GM23338 (cell line): ENCODE results near the gene SPCS2. TPM values are rescaled to one million over a fixed set of nuclear protein-coding genes. Genes with fewer than 3 reads are reported as not detected.

ENCODE experiments used
- ATAC-seq: fragments of 200-7000 bp; cut with Tn5 transposase; 3 replicates; pipeline ENCODE4 v1.9.1; 2020
- DNase-seq: peaks from one replicate; pipeline ENCODE4 v3.0.0-alpha.2; 2015; ENCODE audit warnings: low spot score
- H2AFZ ChIP-seq: fragments of 200-600 bp; sonication (generic); 2 replicates; pipeline ENCODE4 v1.8.0; 2016; ENCODE audit warnings: antibody characterized with exemption, mild to moderate bottlenecking, moderate library complexity
- H3F3A ChIP-seq: fragments of 200-600 bp; sonication (generic); replicated peaks from 2 replicates; pipeline ENCODE4 v1.8.0; 2017; ENCODE audit warnings: antibody characterized with exemption, mixed run types, low read depth
- H3K27ac ChIP-seq: fragments of 200-600 bp; sonication (generic); 2 replicates; pipeline ENCODE4 v1.6.1; 2016; ENCODE audit warnings: low read depth
- H3K27me3 ChIP-seq: fragments of 200-600 bp; sonication (generic); 2 replicates; pipeline ENCODE4 v1.8.0; 2016; ENCODE audit warnings: mild to moderate bottlenecking, mixed run types, moderate library complexity; ENCODE audit not compliant: insufficient read depth
- H3K36me3 ChIP-seq: fragments of 200-600 bp; sonication (generic); 2 replicates; pipeline ENCODE4 v1.8.0; 2016; ENCODE audit warnings: mild to moderate bottlenecking; ENCODE audit not compliant: insufficient read depth
- H3K4me1 ChIP-seq: fragments of 200-600 bp; sonication (generic); 2 replicates; pipeline ENCODE4 v1.8.0; 2016; ENCODE audit warnings: mild to moderate bottlenecking, moderate library complexity; ENCODE audit not compliant: insufficient read depth
- H3K4me2 ChIP-seq: fragments of 200-600 bp; sonication (generic); 2 replicates; pipeline ENCODE4 v1.7.1; 2017; ENCODE audit warnings: mixed run types
- H3K4me3 ChIP-seq: fragments of 200-600 bp; sonication (generic); 2 replicates; pipeline ENCODE4 v1.6.1; 2016; ENCODE audit warnings: mixed run types
- H3K79me2 ChIP-seq: fragments of 200-600 bp; sonication (generic); replicated peaks from 2 replicates; pipeline ENCODE4 v1.8.0; 2017; ENCODE audit warnings: mild to moderate bottlenecking; ENCODE audit not compliant: insufficient read depth
- H3K9me2 ChIP-seq: fragments of 200-600 bp; sonication (generic); 2 replicates; pipeline ENCODE4 v1.8.0; 2017; ENCODE audit not compliant: insufficient read depth
- H4K20me1 ChIP-seq: fragments of 200-600 bp; sonication (generic); replicated peaks from 2 replicates; pipeline ENCODE4 v1.8.0; 2017; ENCODE audit warnings: mild to moderate bottlenecking; ENCODE audit not compliant: insufficient read depth
- H3K27ac Mint-ChIP-seq: 2 replicates; pipeline ENCODE4 v1.8.0; 2020; ENCODE audit warnings: inconsistent platforms, mild to moderate bottlenecking, moderate library complexity, mixed read lengths
- H3K27me3 Mint-ChIP-seq: 3 replicates; pipeline ENCODE4 v1.8.0; 2022; ENCODE audit warnings: low read depth, mild to moderate bottlenecking, moderate library complexity, mixed read lengths, inconsistent platforms; ENCODE audit not compliant: insufficient read depth, poor library complexity
- H3K36me3 Mint-ChIP-seq: 3 replicates; pipeline ENCODE4 v1.8.0; 2021; ENCODE audit warnings: low read depth, mild to moderate bottlenecking, inconsistent platforms, moderate library complexity, mixed read lengths
- H3K4me1 Mint-ChIP-seq: 3 replicates; pipeline ENCODE4 v1.8.0; 2020; ENCODE audit warnings: mild to moderate bottlenecking, inconsistent platforms, mixed read lengths
- H3K4me3 Mint-ChIP-seq: 3 replicates; pipeline ENCODE4 v1.8.0; 2021; ENCODE audit warnings: moderate library complexity, mild to moderate bottlenecking, inconsistent platforms, mixed read lengths
- H3K9me3 Mint-ChIP-seq: 3 replicates; pipeline ENCODE4 v1.8.0; 2020; ENCODE audit warnings: moderate library complexity, mild to moderate bottlenecking, inconsistent platforms, mixed read lengths
- CREB1 ChIP-seq: fragments of 250-450 bp; sonication (Bioruptor Pico); IDR thresholded peaks from 2 replicates; pipeline ENCODE4 v1.5.0; 2020; ENCODE audit warnings: low read depth, mild to moderate bottlenecking, moderate library complexity
- CTCF ChIP-seq, 2 experiments: fragments of 200-600 bp in 1 of 2; sonication (generic) in 1 of 2; conservative IDR thresholded peaks; 2 replicates each; pipeline versions ENCODE4 v1.5.1 to v1.6.1; 2016 to 2017; ENCODE audit warnings: antibody characterized with exemption in 2 of 2, low read depth in 2 of 2, mild to moderate bottlenecking in 2 of 2, moderate library complexity in 1 of 2
- ETS1 ChIP-seq: IDR thresholded peaks from 2 replicates; pipeline ENCODE4 v1.6.1; 2016; ENCODE audit warnings: antibody characterized with exemption
- EZH2 ChIP-seq: fragments of 200-600 bp; sonication (generic); IDR thresholded peaks from one replicate; pipeline ENCODE4 v1.8.0; 2017; ENCODE audit warnings: antibody characterized with exemption, mild to moderate bottlenecking, low read depth; ENCODE audit not compliant: unreplicated experiment
- EZH2phosphoT487 ChIP-seq: fragments of 200-600 bp; sonication (generic); IDR thresholded peaks from one replicate; pipeline ENCODE4 v1.8.1; 2018; ENCODE audit warnings: antibody characterized with exemption; ENCODE audit not compliant: unreplicated experiment
- JUNB ChIP-seq: IDR thresholded peaks from one replicate; pipeline ENCODE4 v1.6.1; 2016; ENCODE audit warnings: antibody characterized with exemption; ENCODE audit not compliant: unreplicated experiment
- NANOG ChIP-seq: IDR thresholded peaks from 2 replicates; pipeline ENCODE4 v1.6.1; 2016; ENCODE audit warnings: antibody characterized with exemption, borderline replicate concordance
- POLR2AphosphoS5 ChIP-seq: IDR thresholded peaks from 2 replicates; pipeline ENCODE4 v1.6.1; 2016; ENCODE audit warnings: antibody characterized with exemption, low read depth
- REST ChIP-seq: IDR thresholded peaks from one replicate; pipeline ENCODE4 v1.6.1; 2018; ENCODE audit warnings: antibody characterized with exemption; ENCODE audit not compliant: unreplicated experiment
- STAT1 ChIP-seq: IDR thresholded peaks from one replicate; pipeline ENCODE4 v1.6.1; 2016; ENCODE audit warnings: antibody characterized with exemption; ENCODE audit not compliant: unreplicated experiment
- ZNF114 ChIP-seq: fragments of 250-450 bp; sonication (Bioruptor Pico); IDR thresholded peaks from 2 replicates; pipeline ENCODE4 v1.5.0; 2020; ENCODE audit warnings: mild to moderate bottlenecking, moderate library complexity
- ZNF331 ChIP-seq: fragments of 250-450 bp; sonication (Bioruptor Pico); IDR thresholded peaks from 2 replicates; pipeline ENCODE4 v1.5.0; 2020; ENCODE audit warnings: low read depth, mild to moderate bottlenecking, moderate library complexity
- ZNF462 ChIP-seq: fragments of 250-450 bp; sonication (Bioruptor Pico); IDR thresholded peaks from 2 replicates; pipeline ENCODE4 v1.5.0; 2020; ENCODE audit warnings: mild to moderate bottlenecking, moderate library complexity
- polyA plus RNA-seq: library from polyadenylated mRNA; unstranded; fragments of >200 nt; fragmentation: Nextera tagmentation; extraction: Ambion mirVana; gene quantifications from 2 replicates; pipeline ENCODE4 v1.2.1, GENCODE V29; 2016
- total RNA-seq: library from RNA; depleted of rRNA; stranded (reverse); fragments of >200 nt; shearing (Covaris generic); gene quantifications from 2 replicates; pipeline ENCODE4 v1.2.3, GENCODE V29; 2014

Gene SPCS2
- total and polyA plus RNA-seq, 2 experiments from 2014 or later, result 115 to 334 TPM

- H3K36me3 ChIP-seq, result no peaks in the 10 kb centered on the region
- TF ChIP-seq NANOG (no peak), CREB1 (no peak), POLR2AphosphoS5 (no peak), JUNB (no peak), EZH2 (no peak), ETS1 (no peak), STAT1 (no peak), CTCF (conservative IDR thresholded peaks at IDR 0.05; ENCODE audit: low read depth in 2 of 2) (no peak), ZNF331 (CRISPR knock-in tag) (no peak), ZNF462 (CRISPR knock-in tag) (no peak), EZH2phosphoT487 (no peak), REST (no peak), ZNF114 (CRISPR knock-in tag) (no peak)
These were observed 15.3 kb upstream of the SPCS2 start for GRCh38 chr11:74933765-74934164.

More at GRCh38 chr11:74933765-74934164, 15.3 kb upstream of the SPCS2 start:
- Histone ChIP-seq H3K27me3 (no peaks in the 10 kb centered on the region), H2AFZ (no peak overlapping the region), H3K79me2 (no peaks in the 10 kb centered on the region), H3K4me1 (no peaks in the 10 kb centered on the region), H3K4me3 (no peak overlapping the region), H3F3A (no peaks in the 10 kb centered on the region), H3K27ac (no peak overlapping the region), H3K9me2 (no peaks in the 10 kb centered on the region), H4K20me1 (no peaks in the 10 kb centered on the region), H3K4me2 (no peak overlapping the region)
- H3K9me3 Mint-ChIP-seq, result no peaks in the 10 kb centered on the region
- H3K4me3 Mint-ChIP-seq, result no peak overlapping the region
- DNase-seq, result no peak
- H3K27me3 Mint-ChIP-seq, result peaks cover 1% of the 10 kb centered on the region
- H3K4me1 Mint-ChIP-seq, result no peaks in the 10 kb centered on the region
- no peak for ATAC-seq
- H3K27ac Mint-ChIP-seq, result no peak overlapping the region
- no peaks in the 10 kb centered on the region for H3K36me3 Mint-ChIP-seq
